GM21529 (cell line): ENCODE data around the gene TBCE.
"Not testable (repeated sequence)": the region's sequence is repeated elsewhere in the genome, so short reads cannot be mapped to it uniquely, and the experiment has no call there.

ENCODE experiments used
- ATAC-seq: cut with Tn5 transposase; IDR thresholded peaks from one replicate; pipeline ENCODE4 v1.9.1; 2021; ENCODE audit not compliant: unreplicated experiment

TBCE gene

GRCh38 chr1:235450886-235451483 lies 83.8 kb downstream of the TBCE start:
- ATAC-seq = no peak

DNA sequence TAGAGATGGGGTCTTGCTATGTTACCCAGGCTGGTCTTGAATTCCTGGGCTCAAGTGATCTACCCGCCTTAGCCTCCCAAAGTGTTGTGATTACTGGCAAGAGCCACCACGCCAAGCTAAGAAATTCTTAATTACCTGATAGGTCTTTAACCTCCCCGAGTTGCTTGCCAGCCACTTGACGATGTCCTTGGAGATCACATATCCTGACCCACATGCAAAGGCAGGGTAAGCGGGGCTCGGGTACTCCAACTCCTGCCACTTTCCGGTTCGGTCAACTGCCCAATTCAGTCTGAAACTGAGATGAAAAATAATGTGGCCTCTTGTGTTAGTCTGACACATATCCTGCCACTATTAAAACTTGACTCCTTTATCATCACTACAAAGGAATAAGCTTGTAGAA lies 86.8 kb downstream of the TBCE start:
- no peak for ATAC-seq

- no peak for ATAC-seq
These were observed 87.9 kb downstream of the TBCE start for GRCh38 chr1:235455097-235455496.

- no peak for ATAC-seq
These were observed 88.6 kb downstream of the TBCE start for GRCh38 chr1:235455823-235456222.

DNA sequence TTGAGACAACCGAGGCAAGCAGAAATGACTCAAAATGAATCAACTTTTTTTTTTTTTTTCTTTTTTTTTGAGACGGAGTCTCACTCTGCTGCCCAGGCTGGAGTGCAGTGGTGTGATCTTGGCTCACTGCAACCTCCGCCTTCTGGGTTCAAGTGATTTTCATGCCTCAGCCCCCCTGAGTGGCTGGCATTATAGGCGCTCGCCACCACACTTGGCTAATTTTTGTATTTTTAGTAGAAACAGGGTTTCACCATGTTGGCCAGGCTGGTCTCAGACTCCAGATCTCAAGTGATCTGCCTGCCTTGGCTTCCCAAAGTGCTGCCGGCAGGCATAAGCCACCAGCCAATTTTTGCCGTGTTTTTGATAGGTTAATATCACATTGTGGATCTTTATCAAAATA lies 90.6 kb downstream of the TBCE start:
- ATAC-seq = not testable (repeated sequence)

- no peak for ATAC-seq
These were observed 93.5 kb downstream of the TBCE start for GRCh38 chr1:235460770-235461169.

DNA sequence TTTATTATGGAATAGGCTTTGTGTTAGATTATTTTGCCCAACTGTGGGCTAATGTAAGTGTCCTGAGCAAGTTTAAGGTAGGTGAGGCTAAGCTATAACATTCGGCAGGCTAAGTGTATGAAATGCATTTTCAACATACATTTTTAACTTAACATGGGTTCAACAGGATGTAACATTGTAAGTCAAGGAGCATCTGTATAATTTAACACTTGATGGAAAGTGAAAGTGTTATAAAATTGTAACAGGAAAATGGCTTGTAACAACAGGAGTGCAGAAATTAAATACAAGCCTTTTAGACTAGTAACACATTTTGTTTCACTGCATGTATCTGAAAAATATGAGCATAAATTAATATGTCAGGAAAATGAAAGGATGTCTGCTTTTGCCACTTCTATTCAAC lies 94.7 kb downstream of the TBCE start:
- no peak for ATAC-seq

DNA sequence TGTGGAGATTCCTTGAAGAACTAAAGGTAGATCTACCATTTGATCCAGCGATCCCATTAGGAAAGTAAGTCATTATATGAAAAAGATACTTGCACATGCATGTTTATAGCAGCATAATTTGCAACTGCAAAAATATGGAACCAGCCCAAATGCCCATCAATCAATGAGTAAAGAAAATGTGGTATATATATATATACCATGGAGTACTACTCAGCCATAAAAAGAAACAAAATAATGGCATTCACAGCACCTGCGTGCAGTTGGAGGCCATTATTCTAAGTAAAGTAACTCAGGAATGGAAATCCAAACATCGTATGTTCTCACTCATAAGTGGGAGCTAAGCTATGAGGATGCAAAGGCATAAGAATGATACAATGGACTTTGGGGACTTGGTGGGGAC lies 95.6 kb downstream of the TBCE start:
- ATAC-seq = not testable (repeated sequence)

DNA sequence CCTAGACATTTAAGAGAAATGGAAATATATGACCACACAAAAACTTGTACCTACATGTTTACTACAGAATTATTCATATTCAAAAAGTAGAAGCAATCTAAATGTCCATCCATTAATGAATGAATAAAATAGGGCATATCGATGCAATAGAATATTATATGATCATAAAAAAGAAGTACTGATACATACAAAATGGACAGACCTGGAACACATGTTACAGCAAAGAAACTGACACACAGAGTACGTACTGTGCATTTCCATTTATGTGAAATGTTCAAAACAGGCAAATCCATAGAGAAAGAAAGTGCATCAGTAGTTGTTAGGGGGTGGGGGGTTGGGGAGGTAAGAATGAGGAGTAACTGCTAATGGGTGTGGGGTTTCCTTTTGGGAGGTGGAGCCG lies 97.8 kb downstream of the TBCE start:
- ATAC-seq = no peak

- no peak for ATAC-seq
These were observed 100.8 kb downstream of the TBCE start for GRCh38 chr1:235468004-235468403.

- ATAC-seq = no peak
These were observed 101.7 kb downstream of the TBCE start for GRCh38 chr1:235468970-235469369.

- not testable (repeated sequence) for ATAC-seq
These were observed 102.7 kb downstream of the TBCE start for GRCh38 chr1:235469897-235470296.

DNA sequence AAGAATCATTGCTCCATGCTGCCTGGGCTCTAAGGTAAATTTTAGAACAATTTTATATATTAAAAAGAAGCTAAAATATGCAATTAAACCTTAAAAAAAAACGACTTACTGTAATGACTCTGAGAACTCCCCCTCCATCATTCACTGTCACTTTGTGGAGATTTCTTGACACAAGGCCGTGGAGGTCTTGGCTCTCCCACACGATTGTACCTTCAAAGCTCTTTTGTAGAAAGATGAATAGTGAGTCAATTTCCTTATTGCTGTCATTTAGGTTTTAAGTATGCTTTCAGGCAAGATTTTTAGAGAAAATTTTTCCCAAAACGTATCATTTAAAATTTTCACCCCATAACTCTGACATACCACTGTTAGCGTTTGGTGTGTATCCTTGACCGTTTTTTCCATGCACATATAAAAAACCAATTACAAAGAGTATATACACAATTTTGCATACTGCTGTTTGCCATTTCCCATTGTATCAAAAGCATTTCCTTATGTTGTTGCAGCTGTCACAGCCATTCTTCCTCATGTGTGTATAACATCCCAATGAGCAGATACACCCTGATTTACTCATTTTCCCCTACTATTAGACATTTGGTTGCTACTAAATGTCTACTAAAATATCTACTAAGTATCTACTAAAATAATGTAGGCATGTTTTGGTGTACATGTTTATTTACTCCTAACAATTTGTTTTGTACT lies 103.7 kb downstream of the TBCE start:
- no peak for ATAC-seq

GRCh38 chr1:235473806-235474205 lies 106.6 kb downstream of the TBCE start:
- no peak for ATAC-seq

GRCh38 chr1:235483090-235483489 lies 115.9 kb downstream of the TBCE start:
- ATAC-seq = no peak

- ATAC-seq = no peak
These were observed 118.3 kb downstream of the TBCE start for GRCh38 chr1:235485558-235485957.

- ATAC-seq = no peak
These were observed 119.1 kb downstream of the TBCE start for GRCh38 chr1:235486321-235486720.

DNA sequence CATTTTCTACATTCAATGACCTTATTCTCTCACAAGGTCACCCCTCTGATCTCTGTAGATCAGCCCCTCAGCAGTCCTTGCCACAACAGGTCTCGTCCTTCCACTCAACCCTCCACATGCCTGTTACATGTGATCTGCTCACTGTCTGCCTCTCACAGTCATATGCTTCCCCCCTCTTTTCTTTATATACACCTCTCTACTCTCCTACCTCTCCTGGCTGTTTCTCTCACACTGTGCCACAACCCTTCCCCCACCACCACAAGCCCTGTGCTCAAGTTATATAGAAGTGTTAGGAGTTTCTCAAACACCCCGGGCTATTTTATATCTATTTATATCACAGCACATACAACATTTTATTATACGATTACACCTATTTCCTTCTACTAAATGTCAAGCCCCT lies 124.4 kb downstream of the TBCE start:
- no peak for ATAC-seq

DNA sequence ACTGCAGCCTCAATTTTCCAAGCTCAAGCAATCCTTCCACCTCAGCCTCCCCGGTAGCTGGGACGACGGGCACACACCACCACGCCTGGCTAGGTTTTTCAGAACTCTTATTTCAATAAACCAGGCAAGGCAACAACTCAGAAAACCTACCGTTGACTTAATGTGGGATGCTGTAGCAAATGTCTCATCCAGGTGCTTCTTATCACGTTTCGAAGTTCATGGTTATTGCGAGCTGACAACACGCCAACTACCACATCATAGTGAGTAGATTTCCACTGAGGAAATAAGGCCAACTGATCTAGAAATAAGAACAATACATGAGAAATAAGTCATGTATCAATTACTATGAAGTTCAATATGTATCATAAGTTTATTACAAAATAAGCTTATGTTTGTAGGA lies 127.3 kb downstream of the TBCE start:
- no peak for ATAC-seq

DNA sequence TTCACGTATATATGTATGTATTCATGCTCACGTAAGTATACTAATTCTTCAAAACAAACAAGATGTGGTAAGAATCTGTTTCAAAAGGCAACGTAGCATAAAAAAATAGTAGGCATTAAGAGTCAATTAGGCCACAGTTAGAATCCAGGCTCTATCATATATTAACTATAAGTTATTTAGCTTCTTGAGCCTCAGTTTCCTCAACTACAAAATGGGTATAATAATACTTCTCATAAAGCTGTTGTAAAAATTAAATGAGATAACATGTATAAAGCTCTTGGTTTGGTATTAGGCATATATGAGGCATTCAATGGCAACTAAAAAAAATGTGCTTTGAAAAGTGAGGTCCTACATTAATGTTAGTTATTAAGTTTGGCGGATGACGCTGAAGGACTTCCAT lies 127.8 kb downstream of the TBCE start:
- no peak for ATAC-seq

DNA sequence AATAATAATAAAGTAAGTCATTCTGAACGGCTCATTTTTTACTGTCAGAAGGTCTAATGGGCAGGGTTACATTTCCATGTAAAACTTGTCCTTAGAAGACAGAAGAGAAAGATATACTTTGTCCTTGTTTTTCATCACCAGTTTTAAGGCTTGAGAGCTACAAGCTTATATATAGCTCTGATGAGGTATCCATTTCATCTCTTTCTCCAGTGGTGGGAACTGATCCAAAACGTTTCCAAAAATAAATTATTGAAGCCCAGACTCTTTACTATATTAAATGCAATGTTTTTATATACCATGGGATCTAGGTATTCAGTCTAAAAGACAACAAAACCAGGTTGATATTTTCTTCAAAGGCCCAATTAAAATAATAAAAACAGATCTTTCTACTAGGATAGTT lies 128.3 kb downstream of the TBCE start:
- no peak for ATAC-seq

DNA sequence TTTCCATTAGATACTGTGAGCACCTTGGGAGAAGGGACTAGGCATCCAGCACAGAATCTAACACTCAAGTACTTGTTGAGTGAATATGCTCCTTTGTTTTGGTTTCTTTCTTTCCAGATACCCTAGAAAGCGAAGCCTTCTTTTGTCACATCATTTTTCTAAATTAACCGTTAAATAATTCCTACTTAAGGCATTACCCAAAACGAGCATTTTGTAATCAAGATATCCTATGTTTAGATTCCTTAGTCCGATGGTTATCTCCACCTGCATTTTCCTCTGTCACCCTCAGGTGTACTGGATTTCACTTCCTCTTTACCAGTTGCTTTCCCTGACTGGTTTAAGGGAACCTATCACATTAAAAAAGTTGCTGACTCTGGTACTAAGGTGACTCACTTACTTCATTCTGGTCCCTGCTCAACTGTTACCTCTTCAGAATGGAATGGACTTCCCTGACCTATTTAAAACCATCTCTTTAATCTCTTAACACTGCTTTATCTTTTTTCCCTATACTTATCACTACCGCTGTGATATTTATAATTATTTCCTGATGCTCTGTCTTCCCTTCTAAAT lies 133.8 kb downstream of the TBCE start:
- ATAC-seq = no peak
